HG03575 (cell line): ENCODE results near the gene ZC3H13.
"Not testable (repeated sequence)": the region's sequence is repeated elsewhere in the genome, so short reads cannot be mapped to it uniquely, and the experiment has no call there.

Experiments
- ATAC-seq: cut with Tn5 transposase; IDR thresholded peaks from one replicate; pipeline ENCODE4 v1.9.1; 2021; ENCODE audit not compliant: unreplicated experiment, insufficient number of reproducible peaks, low FRiP score; ENCODE audit errors: extremely low read depth

Gene ZC3H13

GRCh38 chr13:46025157-46025556 is 27.4 kb downstream of the ZC3H13 start:
- no peak for ATAC-seq

GRCh38 chr13:46022481-46022880 is 30.1 kb downstream of the ZC3H13 start:
- no peak for ATAC-seq

- no peak for ATAC-seq
Observed at GRCh38 chr13:46016216-46016615, 36.3 kb downstream of the ZC3H13 start.

GRCh38 chr13:46015366-46015765 is 37.2 kb downstream of the ZC3H13 start:
- no peak for ATAC-seq

GRCh38 chr13:46012404-46012803 is 40.1 kb downstream of the ZC3H13 start:
- ATAC-seq, result no peak

GRCh38 chr13:46010148-46010547 is 42.4 kb downstream of the ZC3H13 start:
- ATAC-seq, result no peak

GRCh38 chr13:46008631-46009030 is 43.9 kb downstream of the ZC3H13 start:
- ATAC-seq, result no peak

GRCh38 chr13:46006688-46007452 is 45.7 kb downstream of the ZC3H13 start:
- ATAC-seq, result no peak

- no peak for ATAC-seq
Observed at GRCh38 chr13:46004491-46004890, 48.1 kb downstream of the ZC3H13 start.

GRCh38 chr13:45996631-45997030 is 55.9 kb downstream of the ZC3H13 start:
- no peak for ATAC-seq

- ATAC-seq, result no peak
Observed at GRCh38 chr13:45995245-45995644, 57.3 kb downstream of the ZC3H13 start.

GRCh38 chr13:45994752-45995151 is 57.8 kb downstream of the ZC3H13 start:
- no peak for ATAC-seq

- no peak for ATAC-seq
Observed at GRCh38 chr13:45989607-45990006, 62.9 kb downstream of the ZC3H13 start.

- ATAC-seq, result not testable (repeated sequence)
Observed at GRCh38 chr13:45981127-45981526, 71.4 kb downstream of the ZC3H13 start.

GRCh38 chr13:45975337-45975736 is 77.2 kb downstream of the ZC3H13 start:
- no peak for ATAC-seq

GRCh38 chr13:45974500-45974899 is 78.0 kb downstream of the ZC3H13 start:
- ATAC-seq, result no peak

GRCh38 chr13:45967589-45967988 is 85.0 kb downstream of the ZC3H13 start:
- ATAC-seq, result no peak

- no peak for ATAC-seq
Observed at GRCh38 chr13:45966715-45967114, 85.8 kb downstream of the ZC3H13 start.

- no peak for ATAC-seq
Observed at GRCh38 chr13:45961468-45961867, 91.1 kb downstream of the ZC3H13 start.

- ATAC-seq, result no peak
Observed at GRCh38 chr13:45954836-45955800, 97.4 kb downstream of the ZC3H13 start.
